PC-3 (cell line): ENCODE data around the gene RASAL2. TPM values are rescaled to one million over a fixed set of nuclear protein-coding genes. Genes with fewer than 3 reads are reported as not detected.
"Not testable (repeated sequence)": the region's sequence is repeated elsewhere in the genome, so short reads cannot be mapped to it uniquely, and the experiment has no call there.

Experiments used
- ATAC-seq: fragments of 200-7000 bp; cut with Tn5 transposase; 2 replicates; pipeline ENCODE4 v1.9.1; 2020; ENCODE audit warnings: mild to moderate bottlenecking, moderate library complexity
- BruUV-seq: library from RNA; stranded (reverse); fragments of 400-500 nt; replicated peaks from 2 replicates; lab custom pipeline; 2021; lab: Mats Ljungman, UMichigan
- CTCF ChIA-PET: fragments of 300-600 bp; sonication (Branson Sonifier 250); formaldehyde crosslinking; loops from one replicate; lab custom pipeline; 2022; ENCODE audit warnings: antibody characterized with exemption; lab: Charles Lee
- POLR2A ChIA-PET: fragments of 300-600 bp; sonication (Branson Sonifier 250); formaldehyde crosslinking; loops from one replicate; lab custom pipeline; 2022; ENCODE audit warnings: antibody characterized with exemption; ENCODE audit not compliant: unreplicated experiment; lab: Charles Lee
- DNase-seq: peaks from one replicate; pipeline ENCODE4 v3.0.0-alpha.2; 2015
- H2AFZ ChIP-seq: fragments of 300-600 bp; sonication (generic); 2 replicates; pipeline ENCODE4 v1.6.0; 2016; ENCODE audit warnings: antibody characterized with exemption, low read length
- H3F3A ChIP-seq: fragments of 300-600 bp; sonication (generic); one replicate; pipeline ENCODE4 v1.6.0; 2017; ENCODE audit warnings: antibody characterized with exemption, low read length, control low read depth, mild to moderate bottlenecking; ENCODE audit not compliant: unreplicated experiment
- H3K27ac ChIP-seq: fragments of 300-600 bp; sonication (generic); 2 replicates; pipeline ENCODE4 v1.5.1; 2016; ENCODE audit warnings: mild to moderate bottlenecking, low read length
- H3K27me3 ChIP-seq: fragments of 300-600 bp; sonication (generic); 2 replicates; pipeline ENCODE4 v1.6.1; 2016; ENCODE audit warnings: low read length, mixed read lengths
- H3K36me3 ChIP-seq: fragments of 300-600 bp; sonication (generic); 2 replicates; pipeline ENCODE4 v1.6.1; 2016; ENCODE audit warnings: low read depth, mixed run types, low read length, mixed read lengths
- H3K4me1 ChIP-seq: fragments of 300-600 bp; sonication (generic); 2 replicates; pipeline ENCODE4 v1.5.1; 2016; ENCODE audit warnings: low read length; ENCODE audit not compliant: insufficient read depth
- H3K4me2 ChIP-seq: fragments of 300-600 bp; sonication (generic); 2 replicates; pipeline ENCODE4 v1.6.0; 2016; ENCODE audit warnings: low read length
- H3K4me3 ChIP-seq: fragments of 300-600 bp; sonication (generic); 2 replicates; pipeline ENCODE4 v1.5.1; 2016; ENCODE audit warnings: mild to moderate bottlenecking, low read length, mixed read lengths
- H3K79me2 ChIP-seq: fragments of 300-600 bp; sonication (generic); 2 replicates; pipeline ENCODE4 v1.6.1; 2017; ENCODE audit warnings: low read length, mixed read lengths
- H3K9ac ChIP-seq: fragments of 300-600 bp; sonication (generic); 2 replicates; pipeline ENCODE4 v1.6.0; 2016; ENCODE audit warnings: mild to moderate bottlenecking, low read length
- H3K9me2 ChIP-seq: fragments of 300-600 bp; sonication (generic); replicated peaks from 2 replicates; pipeline ENCODE4 v1.6.1; 2016; ENCODE audit warnings: mixed run types, low read length, mixed read lengths
- H3K9me3 ChIP-seq: fragments of 300-600 bp; sonication (generic); 2 replicates; pipeline ENCODE4 v1.6.1; 2016; ENCODE audit warnings: low read length, mixed read lengths
- H4K20me1 ChIP-seq: fragments of 300-600 bp; sonication (generic); 2 replicates; pipeline ENCODE4 v1.6.1; 2016; ENCODE audit warnings: low read length, mixed read lengths
- CTCF ChIP-seq: fragments of 300-600 bp; sonication (generic); conservative IDR thresholded peaks from 2 replicates; pipeline ENCODE4 v1.5.1; 2017; ENCODE audit warnings: antibody characterized with exemption, low read depth, mild to moderate bottlenecking, low read length
- EZH2 ChIP-seq: fragments of 300-600 bp; sonication (generic); IDR thresholded peaks from one replicate; pipeline ENCODE4 v1.6.1; 2017; ENCODE audit warnings: antibody characterized with exemption, mild to moderate bottlenecking, low read length; ENCODE audit not compliant: unreplicated experiment
- EZH2phosphoT487 ChIP-seq: fragments of 300-600 bp; sonication (generic); IDR thresholded peaks from 2 replicates; pipeline ENCODE4 v1.6.1; 2018; ENCODE audit warnings: mild to moderate bottlenecking, antibody characterized with exemption, low read length, borderline replicate concordance
- intact Hi-C: fragments of 100-400 bp; cut with micrococcal nuclease; formaldehyde crosslinking; loops from 2 replicates; pipeline ENCODE4 v1.9.0; 2023
- total RNA-seq: library from RNA; depleted of rRNA; stranded (reverse); fragments of >200 nt; gene quantifications from 2 replicates; pipeline ENCODE4 v1.2.3, GENCODE V29; 2014

Gene RASAL2
- total RNA-seq, 1 experiment from 2014 or later, result 7.9 TPM

DNA sequence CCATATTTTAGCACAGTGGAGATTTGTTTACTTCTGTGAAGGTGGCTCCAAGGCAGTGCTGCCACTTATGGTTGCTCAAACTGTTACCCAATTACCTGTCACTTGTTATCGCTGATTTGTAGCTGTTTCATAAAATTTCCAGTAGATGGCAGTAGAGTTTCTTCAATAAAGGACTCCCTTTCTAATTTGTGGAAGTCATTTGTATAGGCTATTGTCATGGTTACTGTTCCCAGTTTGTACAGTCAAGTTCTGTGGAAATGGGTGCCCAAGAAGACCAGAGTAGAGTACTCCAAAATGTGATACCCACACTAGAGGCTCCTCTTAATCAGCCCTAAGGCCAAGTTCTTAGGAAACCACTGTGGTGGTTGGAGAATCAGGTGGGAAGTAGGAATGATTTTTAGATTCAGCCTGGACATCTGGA lies 216.8 kb downstream of the RASAL2 start:
- H3K9me3 ChIP-seq, result no peaks in the 10 kb centered on the region
- H3K4me3 ChIP-seq, result no peak overlapping the region
- H3K27me3 ChIP-seq, result no peaks in the 10 kb centered on the region
- H3K4me2 ChIP-seq, result no peak overlapping the region
- intact Hi-C loops, result loop anchor here (5.0 kb wide), 3 partner anchors 157 to 222 kb away; no protein-coding TSS in a partner anchor
- TF ChIP-seq EZH2 (no peak), EZH2phosphoT487 (no peak), CTCF (peak; percentile 73)
- ChIA-PET CTCF (interaction anchor here (0.6 to 1.1 kb wide), 3 partner anchors 11 to 229 kb away, joined by 4 to 7 read pairs (median 5); no protein-coding TSS in a partner anchor), POLR2A (no interaction called here)
- peak; percentile 77 for ATAC-seq
- H3K27ac ChIP-seq, result no peak overlapping the region
- no TSS peak for BruUV-seq
- no peaks in the 10 kb centered on the region for H3K9me2 ChIP-seq
- 0 out of 2 replicates have a peak, but pooled peaks cover 5% of the 10 kb centered on the region for H3K79me2 ChIP-seq
- no peaks in the 10 kb centered on the region for H4K20me1 ChIP-seq
- DNase-seq, result peak; percentile 85
- H3K9ac ChIP-seq, result no peak overlapping the region
- no peaks in the 10 kb centered on the region for H3K36me3 ChIP-seq
- H3K4me1 ChIP-seq, result peaks cover 12% of the 10 kb centered on the region
- no peaks in the 10 kb centered on the region for H3F3A ChIP-seq
- H2AFZ ChIP-seq, result no peak overlapping the region

GRCh38 chr1:178311164-178311563 lies 217.3 kb downstream of the RASAL2 start:
- peak; percentile 10 for DNase-seq
- no peak for TF ChIP-seq EZH2
- TF ChIP-seq CTCF, result no peak
- TF ChIP-seq EZH2phosphoT487, result no peak
- no peaks in the 10 kb centered on the region for H3F3A ChIP-seq
- no peaks in the 10 kb centered on the region for H3K9me2 ChIP-seq
- CTCF ChIA-PET, result interaction anchor here (0.6 to 1.1 kb wide), 4 partner anchors 12 to 229 kb away, joined by 3 to 5 read pairs (median 4); no protein-coding TSS in a partner anchor
- no peak overlapping the region for H3K4me3 ChIP-seq
- no peak overlapping the region for H3K27ac ChIP-seq
- H2AFZ ChIP-seq, result no peak overlapping the region
- no peaks in the 10 kb centered on the region for H3K9me3 ChIP-seq
- no peaks in the 10 kb centered on the region for H3K36me3 ChIP-seq
- 0 out of 2 replicates have a peak, but pooled peaks cover 5% of the 10 kb centered on the region for H3K79me2 ChIP-seq
- H3K9ac ChIP-seq, result no peak overlapping the region
- POLR2A ChIA-PET, result interaction anchor here (0.6 to 0.7 kb wide), 2 partner anchors 67 to 228 kb away, joined by 3 to 22 read pairs; no protein-coding TSS in a partner anchor
- intact Hi-C loops, result loop anchor here (5.0 kb wide), 3 partner anchors 156 to 221 kb away; no protein-coding TSS in a partner anchor
- no peaks in the 10 kb centered on the region for H4K20me1 ChIP-seq
- BruUV-seq, result no TSS peak
- no peak for ATAC-seq
- no peaks in the 10 kb centered on the region for H3K27me3 ChIP-seq
- H3K4me2 ChIP-seq, result no peak overlapping the region
- peaks cover 12% of the 10 kb centered on the region for H3K4me1 ChIP-seq

- H3K36me3 ChIP-seq, H3F3A ChIP-seq, H4K20me1 ChIP-seq, ATAC-seq, H3K9me2 ChIP-seq, H3K9ac ChIP-seq, DNase-seq, H3K27me3 ChIP-seq, intact Hi-C loops, H3K79me2 ChIP-seq, CTCF ChIA-PET, BruUV-seq, H3K9me3 ChIP-seq, H3K27ac ChIP-seq: not testable (repeated sequence)
- H3K4me2 ChIP-seq, result peak overlapping the region; percentile 73
- peaks cover 18% of the 10 kb centered on the region for H3K4me1 ChIP-seq
- peak overlapping the region; percentile 58 for H3K4me3 ChIP-seq
- peak overlapping the region; percentile 65 for H2AFZ ChIP-seq
- POLR2A ChIA-PET, result interaction anchor here (0.6 kb wide), 2 partner anchors 50 to 824 kb away, joined by 3 to 5 read pairs; no protein-coding TSS in a partner anchor
Measured at GRCh38 chr1:178320280-178320982, 226.5 kb downstream of the RASAL2 start.
